Endothelial cell (in vitro differentiated cells): ENCODE results near the gene NIPAL4. TPM values are rescaled to one million over a fixed set of nuclear protein-coding genes. Genes with fewer than 3 reads are reported as not detected.

Experiments
- DNase-seq: peaks from one replicate; pipeline ENCODE4 v3.0.0; 2021; ENCODE audit warnings: low spot score
- H3K27ac Mint-ChIP-seq: one replicate; pipeline ENCODE4 v1.8.0; 2021; ENCODE audit warnings: mixed read lengths, inconsistent platforms; ENCODE audit not compliant: unreplicated experiment
- H3K27me3 Mint-ChIP-seq: one replicate; pipeline ENCODE4 v1.8.0; 2021; ENCODE audit warnings: mild to moderate bottlenecking, moderate library complexity, mixed read lengths, inconsistent platforms; ENCODE audit not compliant: unreplicated experiment
- H3K36me3 Mint-ChIP-seq: one replicate; pipeline ENCODE4 v1.8.0; 2021; ENCODE audit warnings: mild to moderate bottlenecking, low read depth, mixed read lengths, inconsistent platforms; ENCODE audit not compliant: unreplicated experiment
- H3K4me1 Mint-ChIP-seq: one replicate; pipeline ENCODE4 v1.8.0; 2021; ENCODE audit warnings: mild to moderate bottlenecking, mixed read lengths, inconsistent platforms; ENCODE audit not compliant: unreplicated experiment
- H3K4me3 Mint-ChIP-seq: one replicate; pipeline ENCODE4 v1.8.0; 2021; ENCODE audit warnings: mild to moderate bottlenecking, mixed read lengths, inconsistent platforms; ENCODE audit not compliant: unreplicated experiment
- H3K9me3 Mint-ChIP-seq: one replicate; pipeline ENCODE4 v1.8.0; 2021; ENCODE audit warnings: mixed read lengths, inconsistent platforms; ENCODE audit not compliant: unreplicated experiment
- total RNA-seq: library from RNA; stranded (reverse); fragmentation: NEBNext Ultra II Directional; extraction: Animal tissue kit (Norgen Biotek cat#: 25700); gene quantifications from one replicate; pipeline ENCODE4 v1.2.1, GENCODE V29; 2021; ENCODE audit not compliant: unreplicated experiment
- TF ChIP-seq, protein P1 (sequence below): fragments of 200-600 bp; sonication (generic); IDR thresholded peaks from one replicate; pipeline ENCODE4 v1.5.0; 2021; ENCODE audit warnings: antibody characterized with exemption; ENCODE audit not compliant: unreplicated experiment

Gene NIPAL4
- total RNA-seq, 1 donor from 2014 or later = not detected

- H3K4me3 Mint-ChIP-seq = peak overlapping the region; percentile 67
These were observed 49.1 kb downstream of the NIPAL4 start for GRCh38 chr5:157509093-157509492.

GRCh38 chr5:157509587-157509986, 49.6 kb downstream of the NIPAL4 start:
- Mint-ChIP-seq H3K4me1 (peaks cover 2% of the 10 kb centered on the region), H3K27me3 (peaks cover 5% of the 10 kb centered on the region), H3K9me3 (no peaks in the 10 kb centered on the region), H3K36me3 (peaks cover 75% of the 10 kb centered on the region), H3K27ac (no peak overlapping the region), H3K4me3 (no peak overlapping the region)
- TF ChIP-seq, protein P1, sequence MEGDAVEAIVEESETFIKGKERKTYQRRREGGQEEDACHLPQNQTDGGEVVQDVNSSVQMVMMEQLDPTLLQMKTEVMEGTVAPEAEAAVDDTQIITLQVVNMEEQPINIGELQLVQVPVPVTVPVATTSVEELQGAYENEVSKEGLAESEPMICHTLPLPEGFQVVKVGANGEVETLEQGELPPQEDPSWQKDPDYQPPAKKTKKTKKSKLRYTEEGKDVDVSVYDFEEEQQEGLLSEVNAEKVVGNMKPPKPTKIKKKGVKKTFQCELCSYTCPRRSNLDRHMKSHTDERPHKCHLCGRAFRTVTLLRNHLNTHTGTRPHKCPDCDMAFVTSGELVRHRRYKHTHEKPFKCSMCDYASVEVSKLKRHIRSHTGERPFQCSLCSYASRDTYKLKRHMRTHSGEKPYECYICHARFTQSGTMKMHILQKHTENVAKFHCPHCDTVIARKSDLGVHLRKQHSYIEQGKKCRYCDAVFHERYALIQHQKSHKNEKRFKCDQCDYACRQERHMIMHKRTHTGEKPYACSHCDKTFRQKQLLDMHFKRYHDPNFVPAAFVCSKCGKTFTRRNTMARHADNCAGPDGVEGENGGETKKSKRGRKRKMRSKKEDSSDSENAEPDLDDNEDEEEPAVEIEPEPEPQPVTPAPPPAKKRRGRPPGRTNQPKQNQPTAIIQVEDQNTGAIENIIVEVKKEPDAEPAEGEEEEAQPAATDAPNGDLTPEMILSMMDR = no peak
- DNase-seq = no peak

More at GRCh38 chr5:157509093-157509492, 49.1 kb downstream of the NIPAL4 start:
- peaks cover 77% of the 10 kb centered on the region for H3K36me3 Mint-ChIP-seq
- DNase-seq = no peak
- TF ChIP-seq, protein P1 = no peak
- no peaks in the 10 kb centered on the region for H3K9me3 Mint-ChIP-seq
- peaks cover 5% of the 10 kb centered on the region for H3K27me3 Mint-ChIP-seq
- no peak overlapping the region for H3K27ac Mint-ChIP-seq
- H3K4me1 Mint-ChIP-seq = peaks cover 2% of the 10 kb centered on the region

DNA sequence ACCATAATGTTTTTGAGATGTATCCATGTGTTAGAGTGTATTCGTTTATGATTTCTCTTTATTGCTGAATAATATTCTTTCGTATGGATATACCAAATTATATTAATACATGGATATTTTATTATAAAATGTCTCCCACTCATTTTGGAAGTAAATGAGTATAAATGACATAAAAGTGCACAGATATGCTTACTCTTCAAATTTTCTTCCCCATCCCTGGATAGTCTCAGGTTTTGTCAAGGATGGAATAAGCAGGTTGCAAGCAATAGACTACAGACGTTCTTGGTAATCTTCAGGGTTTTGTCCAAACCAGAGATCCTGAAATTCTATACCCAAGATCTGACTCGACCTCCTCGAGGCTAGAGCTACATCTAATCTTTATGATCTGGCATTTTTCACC, 50.7 kb downstream of the NIPAL4 start:
- Mint-ChIP-seq H3K27me3 (peaks cover 5% of the 10 kb centered on the region), H3K4me1 (peaks cover 2% of the 10 kb centered on the region), H3K4me3 (no peak overlapping the region), H3K27ac (no peak overlapping the region), H3K9me3 (no peaks in the 10 kb centered on the region), H3K36me3 (peaks cover 79% of the 10 kb centered on the region)
- TF ChIP-seq, protein P1 = no peak
- no peak for DNase-seq

DNA sequence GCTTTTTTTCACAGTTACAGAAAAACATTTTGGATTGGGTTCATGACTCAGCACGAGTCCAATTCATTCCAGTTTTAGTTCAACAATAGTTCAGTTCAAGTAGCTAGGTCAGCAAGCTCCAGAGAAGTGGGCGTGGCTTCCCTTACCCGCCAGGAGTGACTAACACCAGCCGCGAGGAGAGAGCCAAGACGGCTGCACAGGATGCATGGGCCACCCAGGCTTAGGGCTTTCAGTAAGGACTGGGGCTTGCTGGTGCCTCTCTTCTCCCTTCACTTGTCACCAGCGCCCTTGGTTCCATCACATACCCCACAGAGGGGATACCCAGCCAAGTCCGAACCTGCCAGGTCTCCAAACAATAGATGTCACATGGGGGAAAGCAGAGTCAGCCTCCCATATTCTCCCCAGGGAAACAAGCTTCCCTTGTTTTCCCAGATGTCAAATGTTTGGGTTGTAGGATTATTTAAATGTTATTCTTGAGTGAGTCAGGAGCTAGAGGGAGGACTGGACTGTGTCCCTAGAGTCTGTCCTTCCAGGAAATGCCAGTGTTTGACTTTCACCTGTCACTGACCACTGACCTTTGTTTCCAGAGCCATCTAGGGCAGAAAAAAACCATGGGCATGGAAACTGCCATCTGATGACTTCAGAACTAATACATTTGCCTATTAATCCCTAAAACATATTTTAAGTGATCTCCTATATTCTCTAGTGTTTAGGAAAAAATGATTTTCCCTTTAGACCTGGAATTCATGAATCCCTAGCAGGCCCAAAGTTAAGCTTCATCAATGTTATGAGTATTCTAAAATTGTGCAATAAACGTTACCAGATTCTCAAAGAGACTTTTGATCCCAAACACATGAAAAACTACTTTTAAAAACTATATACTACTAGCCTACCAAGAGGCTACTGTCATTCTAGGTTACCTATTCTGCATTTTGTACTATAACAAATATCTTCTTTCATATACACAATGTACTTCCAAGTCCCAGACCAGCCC, 51.9 kb downstream of the NIPAL4 start:
- Mint-ChIP-seq H3K27me3 (peaks cover 5% of the 10 kb centered on the region), H3K4me1 (peaks cover 2% of the 10 kb centered on the region), H3K9me3 (no peaks in the 10 kb centered on the region), H3K4me3 (no peak overlapping the region), H3K27ac (peak overlapping the region; percentile 8), H3K36me3 (peaks cover 77% of the 10 kb centered on the region)
- TF ChIP-seq, protein P1 = no peak
- DNase-seq = no peak

DNA sequence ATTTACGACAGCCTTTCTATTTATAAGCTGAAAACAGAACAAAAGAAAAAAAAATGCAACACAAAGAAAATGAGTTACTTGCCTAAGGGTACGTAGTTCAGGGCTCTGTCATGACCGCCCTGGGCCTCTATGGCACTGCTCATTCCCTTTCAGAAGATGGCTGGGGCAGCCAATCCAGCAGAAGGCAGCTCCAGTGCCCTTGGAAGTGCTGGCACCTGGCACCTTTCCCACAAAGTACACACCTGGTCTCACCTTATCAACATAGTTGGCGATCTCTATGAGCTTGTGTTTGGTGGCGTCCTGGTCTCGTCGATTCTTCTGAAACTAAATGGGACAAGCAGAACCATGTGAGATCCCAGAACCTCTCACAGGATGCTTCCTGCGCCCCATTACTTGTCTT, 53.2 kb downstream of the NIPAL4 start:
- TF ChIP-seq, protein P1 = no peak
- Mint-ChIP-seq H3K9me3 (no peaks in the 10 kb centered on the region), H3K36me3 (peaks cover 78% of the 10 kb centered on the region), H3K4me1 (peaks cover 2% of the 10 kb centered on the region), H3K27ac (no peak overlapping the region), H3K4me3 (no peak overlapping the region), H3K27me3 (peaks cover 5% of the 10 kb centered on the region)
- DNase-seq = no peak
